HG03045 (cell line): ENCODE results near the gene KIAA1217.
"Not testable (repeated sequence)": the region's sequence is repeated elsewhere in the genome, so short reads cannot be mapped to it uniquely, and the experiment has no call there.

Experiments used
- ATAC-seq: cut with Tn5 transposase; IDR thresholded peaks from one replicate; pipeline ENCODE4 v1.9.1; 2021; ENCODE audit warnings: mild to moderate bottlenecking, moderate library complexity; ENCODE audit not compliant: unreplicated experiment

Gene KIAA1217

DNA sequence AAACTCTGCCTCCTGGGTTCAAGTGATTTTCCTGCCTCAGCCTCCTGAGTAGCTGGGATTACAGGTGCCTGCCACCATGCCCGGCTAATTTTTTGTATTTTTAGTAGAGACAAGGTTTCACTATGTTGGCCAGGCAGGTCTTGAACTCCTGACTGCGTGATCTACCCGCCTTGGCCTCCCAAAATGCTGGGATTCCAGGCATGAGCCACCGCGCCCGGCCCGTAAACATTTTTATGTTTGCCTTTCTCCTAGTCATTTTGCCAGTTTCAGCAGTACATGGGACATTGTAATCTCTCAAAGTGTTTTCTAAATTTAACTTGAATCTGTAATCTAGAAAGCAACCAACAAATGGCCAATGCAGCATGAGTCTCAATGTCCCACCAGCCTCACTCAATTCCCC is 128.8 kb downstream of the KIAA1217 start:
- ATAC-seq = not testable (repeated sequence)

DNA sequence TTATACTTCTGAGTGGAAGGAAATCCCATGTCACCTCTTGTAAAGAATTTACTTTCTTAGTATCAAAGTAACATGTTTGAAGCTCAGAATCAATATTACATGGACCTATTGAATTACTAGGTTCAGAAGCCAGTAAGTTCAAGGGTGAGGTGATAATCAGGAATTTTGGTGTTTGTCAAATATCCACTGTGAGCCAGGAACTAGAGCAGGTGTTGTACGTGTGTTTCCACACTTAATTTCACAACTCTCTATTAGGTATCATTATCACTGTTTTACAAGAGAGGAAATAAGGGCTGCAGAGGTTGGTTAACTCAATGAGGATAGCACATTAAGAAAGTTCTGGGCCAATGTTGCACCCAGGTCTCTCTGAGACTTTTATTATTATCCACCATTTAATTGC is 130.4 kb downstream of the KIAA1217 start:
- ATAC-seq = no peak

- ATAC-seq = no peak
These were observed 131.5 kb downstream of the KIAA1217 start for GRCh38 chr10:24340446-24340845.

DNA sequence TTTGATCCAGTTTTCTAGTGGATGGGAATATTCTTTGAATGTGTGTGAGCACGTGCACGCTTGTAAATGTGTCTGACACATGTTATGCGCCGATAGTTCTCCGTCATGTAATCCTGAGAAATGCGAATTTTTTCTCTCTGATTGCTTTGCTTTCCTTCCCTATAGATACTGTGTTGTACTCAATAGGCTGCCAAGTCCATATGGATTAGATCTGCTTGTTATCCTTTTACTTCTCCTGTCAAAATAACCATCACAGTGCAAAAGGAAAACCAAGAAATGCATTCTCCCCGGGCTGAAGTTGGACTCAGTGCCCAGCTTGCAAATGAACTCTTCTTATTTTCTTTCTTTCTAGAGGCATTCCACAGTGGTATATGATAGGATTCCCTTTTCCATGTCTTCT is 131.9 kb downstream of the KIAA1217 start:
- no peak for ATAC-seq

DNA sequence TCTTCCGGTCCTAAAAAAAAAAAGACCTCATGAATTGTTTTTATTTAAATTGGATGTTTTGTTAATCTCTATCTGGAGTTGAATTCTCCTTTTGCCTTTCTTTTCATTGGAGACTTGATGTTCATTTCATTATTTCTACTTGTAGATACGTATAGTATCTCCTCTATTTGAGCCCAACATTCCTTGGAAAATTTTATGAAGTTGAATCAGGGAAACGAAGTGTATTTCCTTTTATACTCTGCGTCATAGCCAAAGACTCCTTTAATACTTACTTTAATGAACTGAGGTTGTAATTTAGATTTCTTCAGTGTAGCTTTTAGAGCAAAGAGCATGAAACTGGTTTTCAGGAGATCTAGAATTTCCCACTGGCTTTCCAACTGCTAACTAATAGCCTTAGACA is 132.4 kb downstream of the KIAA1217 start:
- ATAC-seq = no peak

DNA sequence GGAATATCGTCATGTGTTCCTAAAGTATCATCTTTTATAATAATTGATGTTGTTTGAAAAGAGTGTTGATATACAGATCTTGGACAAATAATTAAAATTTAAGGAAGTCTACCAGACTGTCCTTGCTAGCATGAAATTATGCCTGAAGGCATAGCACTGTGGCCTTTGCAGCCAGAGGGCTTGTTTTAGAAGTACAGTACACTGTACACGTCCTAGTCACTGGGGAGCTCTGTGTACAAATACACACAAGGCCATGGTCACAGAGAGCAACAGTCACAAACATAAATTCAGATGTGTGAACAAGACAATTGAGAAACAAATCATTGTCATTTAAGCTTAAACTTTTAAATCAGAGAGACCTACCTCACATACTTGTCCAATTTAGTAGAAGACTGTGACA is 133.0 kb downstream of the KIAA1217 start:
- no peak for ATAC-seq

- no peak for ATAC-seq
These were observed 134.7 kb downstream of the KIAA1217 start for GRCh38 chr10:24343686-24344085.

DNA sequence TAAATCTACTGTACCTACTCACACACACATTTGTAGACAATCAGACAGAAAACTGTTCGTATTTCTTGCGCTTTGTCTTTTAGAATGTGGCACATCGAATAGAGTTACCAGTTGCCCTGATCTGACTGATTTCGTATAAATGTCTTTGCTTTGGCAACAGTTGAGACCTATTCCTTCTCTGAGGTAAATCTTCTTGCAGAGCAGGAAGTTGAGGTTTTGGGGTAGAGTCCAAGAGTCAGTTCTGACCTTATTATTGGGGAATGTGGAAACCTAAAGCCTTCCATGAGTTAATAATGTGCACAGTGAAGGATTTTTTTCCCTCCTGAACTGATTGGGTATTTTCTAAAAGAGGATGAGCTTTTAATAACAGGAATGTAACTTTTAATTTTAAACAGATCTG is 135.3 kb downstream of the KIAA1217 start:
- ATAC-seq = no peak

DNA sequence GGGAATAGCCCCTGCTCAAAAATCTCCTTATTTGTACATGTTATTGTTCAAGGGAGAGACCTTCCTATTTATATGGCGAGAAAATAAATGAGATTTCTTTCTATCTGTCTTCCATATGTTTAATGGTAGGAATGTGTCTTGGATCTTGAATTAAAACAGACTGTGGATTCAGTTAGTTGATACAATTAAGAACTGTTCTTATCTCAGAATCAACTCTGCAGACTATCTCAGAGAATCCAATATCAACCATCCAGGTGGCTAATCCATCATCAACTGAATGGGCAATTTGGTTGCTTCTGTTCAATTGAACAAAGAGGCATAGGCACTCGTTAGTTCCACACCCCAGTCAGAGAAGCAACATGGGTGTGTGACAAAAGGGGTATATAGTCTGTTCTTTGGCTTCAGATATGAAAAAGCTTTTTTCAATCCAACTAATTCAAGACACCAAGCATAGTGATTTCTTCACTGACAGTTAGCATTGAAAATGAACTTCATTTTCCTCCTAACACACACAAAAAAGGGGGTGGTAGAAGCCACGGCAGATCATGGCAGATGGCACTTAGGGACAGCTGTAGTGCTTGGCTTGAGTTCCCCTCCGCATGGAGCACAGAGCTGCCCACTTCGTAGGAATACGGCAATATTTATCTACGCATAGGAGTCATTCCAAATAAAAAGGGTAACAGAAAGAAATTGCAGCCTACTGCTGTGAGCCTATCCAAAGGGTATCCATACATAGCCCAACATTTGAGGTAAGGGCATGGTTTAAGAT is 135.9 kb downstream of the KIAA1217 start:
- ATAC-seq = no peak

DNA sequence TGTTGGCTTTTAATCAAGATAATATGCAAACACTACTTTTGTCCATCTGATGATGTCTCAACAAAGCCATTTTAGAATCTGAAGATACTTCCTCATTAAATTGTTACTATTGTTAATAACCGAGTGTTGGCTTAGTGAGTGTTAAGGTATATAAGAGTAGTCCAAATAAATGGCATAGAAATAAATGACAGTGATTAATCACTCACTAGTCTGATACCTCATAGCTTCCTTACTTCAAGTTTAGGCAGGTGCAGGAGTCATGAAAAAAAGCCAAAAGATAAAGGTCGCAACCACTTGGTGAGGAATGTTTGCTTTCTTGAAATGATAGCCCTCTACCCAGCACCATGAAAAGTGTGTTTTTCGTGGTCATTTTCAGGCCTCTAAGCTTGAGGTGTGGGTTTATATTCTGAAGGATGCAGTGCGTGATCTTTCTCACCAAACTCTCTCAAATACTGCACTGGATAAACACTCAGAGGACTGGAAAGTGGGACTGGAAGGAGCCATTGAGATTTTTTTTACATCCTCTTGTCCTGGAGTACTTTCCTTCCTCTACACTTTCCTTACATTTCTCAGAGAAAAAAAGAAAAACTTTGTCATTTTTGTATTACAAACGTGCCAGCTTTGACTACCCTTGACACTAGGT is 138.1 kb downstream of the KIAA1217 start:
- no peak for ATAC-seq

GRCh38 chr10:24349379-24350001 is 140.6 kb downstream of the KIAA1217 start:
- no peak for ATAC-seq

DNA sequence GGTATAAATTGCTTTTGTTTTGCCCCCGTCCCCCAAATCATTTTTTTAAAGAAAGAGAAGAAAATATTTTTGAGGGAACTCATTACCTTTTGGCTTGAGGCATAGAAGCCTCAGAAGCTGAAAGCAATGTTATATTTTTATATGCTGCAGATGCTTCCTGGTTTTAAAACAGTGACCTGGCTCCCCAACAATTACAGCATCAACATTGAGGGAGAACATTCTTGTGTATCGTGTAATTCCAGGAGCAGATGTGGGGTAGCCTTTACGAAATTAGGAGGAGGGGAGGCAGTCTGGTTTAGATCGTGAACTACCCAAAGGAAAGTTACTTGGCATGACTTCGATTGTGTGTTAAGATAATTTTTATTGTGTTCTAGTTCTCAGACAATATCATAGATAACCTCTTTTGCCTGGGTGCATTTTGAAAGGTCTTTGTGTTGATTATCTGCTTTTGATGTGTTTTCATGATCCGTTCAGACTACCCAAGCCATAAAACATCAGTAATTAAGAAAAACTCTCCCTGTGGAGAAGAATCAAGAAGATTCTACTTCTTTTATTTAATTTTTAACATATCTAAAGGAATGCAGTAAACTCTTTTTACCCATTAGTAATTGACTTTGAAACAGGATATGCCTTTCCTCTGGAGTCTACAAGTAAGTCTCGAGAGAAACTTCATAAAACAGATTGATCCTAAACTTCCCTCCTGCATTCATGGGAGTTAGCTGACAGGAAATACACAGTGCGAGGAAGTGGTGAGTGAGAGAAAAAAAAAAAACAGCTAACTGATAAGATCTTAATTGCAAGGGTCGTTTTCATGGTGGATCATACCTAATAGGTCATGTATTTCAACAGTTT is 141.4 kb downstream of the KIAA1217 start:
- ATAC-seq = no peak

GRCh38 chr10:24350922-24351225 is 141.9 kb downstream of the KIAA1217 start:
- not testable (repeated sequence) for ATAC-seq

DNA sequence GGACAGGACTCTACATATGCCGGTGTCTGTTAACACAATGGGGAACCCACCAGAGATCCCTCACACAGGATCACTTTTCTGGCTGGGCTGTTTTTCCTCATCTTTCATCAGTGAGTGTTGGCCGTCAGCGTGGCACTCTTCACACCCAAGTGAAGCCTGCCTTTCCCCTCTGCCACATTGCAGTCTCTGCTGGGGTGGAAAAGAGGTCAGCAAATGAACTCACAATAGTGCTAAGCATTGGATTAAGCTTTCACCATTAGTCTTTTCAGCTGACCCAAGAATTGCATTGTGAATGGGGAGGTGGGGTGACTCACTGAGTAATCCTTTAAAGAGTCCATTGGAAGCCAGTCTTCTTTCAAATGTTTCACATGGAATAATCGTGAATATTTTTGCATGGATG is 143.0 kb downstream of the KIAA1217 start:
- ATAC-seq = no peak

GRCh38 chr10:24352399-24352798 is 143.5 kb downstream of the KIAA1217 start:
- no peak for ATAC-seq

- ATAC-seq = no peak
These were observed 144.4 kb downstream of the KIAA1217 start for GRCh38 chr10:24353319-24353718.

DNA sequence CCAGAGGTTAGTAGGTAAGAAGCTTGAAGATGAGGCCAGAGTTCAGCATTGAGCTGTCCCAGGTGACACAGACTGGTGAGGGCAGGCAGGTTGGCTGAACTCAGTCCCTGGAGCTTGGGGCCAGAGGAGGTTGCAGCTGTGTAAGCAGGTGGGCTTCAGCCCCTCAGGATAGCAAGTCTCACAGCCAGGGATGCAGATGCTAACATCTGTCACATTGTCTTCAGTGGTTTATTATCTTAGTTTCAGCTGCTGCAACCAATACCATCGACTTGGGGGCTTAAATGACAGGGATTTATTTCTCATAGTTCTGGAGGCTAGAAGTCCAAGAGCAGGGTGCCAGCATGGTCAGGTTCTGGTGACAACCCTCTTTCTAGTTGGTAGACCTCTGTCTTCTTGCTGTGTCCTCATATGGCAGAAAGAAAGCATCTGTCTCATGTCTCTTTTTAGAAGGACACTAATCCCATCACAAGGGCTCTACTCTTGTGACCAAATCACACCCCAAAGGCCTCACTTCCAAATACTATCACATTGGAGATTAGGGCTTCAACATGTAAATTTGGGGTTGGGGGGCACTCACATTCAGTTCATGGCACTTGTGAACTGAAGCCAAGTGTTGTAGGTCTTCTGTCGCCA is 146.2 kb downstream of the KIAA1217 start:
- ATAC-seq = no peak

GRCh38 chr10:24357344-24358004 is 148.5 kb downstream of the KIAA1217 start:
- ATAC-seq = no peak

- no peak for ATAC-seq
These were observed 149.1 kb downstream of the KIAA1217 start for GRCh38 chr10:24358022-24358421.
